Vagina (tissue), 2 donors: ENCODE results near the gene DCC.

Experiments
- POLR2A ChIP-seq, 2 donors: fragments of 450-650 bp; IDR thresholded peaks; one replicate each; pipeline ENCODE4 v1.6.1; 2017; ENCODE audit warnings: antibody characterized with exemption in 2 of 2, mild to moderate bottlenecking in 2 of 2, moderate library complexity in 2 of 2
- POLR2AphosphoS5 ChIP-seq, 2 donors: sonication (generic); formaldehyde crosslinking; IDR thresholded peaks; one replicate each; pipeline ENCODE4 v1.9.0; 2017; ENCODE audit warnings: antibody characterized with exemption in 2 of 2, mild to moderate bottlenecking in 2 of 2, low read depth in 1 of 2; ENCODE audit not compliant: insufficient read depth in 1 of 2
- TF ChIP-seq, protein P1 (sequence below), 3 experiments: fragments of 450-650 bp in 2 of 3; fragments of 200-600 bp in 1 of 3; sonication (generic) in 1 of 3; IDR thresholded peaks; one replicate each; pipeline ENCODE4 v1.5.1; 2017 to 2019; ENCODE audit warnings: antibody characterized with exemption in 3 of 3, mild to moderate bottlenecking in 2 of 3, moderate library complexity in 2 of 3

DNA sequence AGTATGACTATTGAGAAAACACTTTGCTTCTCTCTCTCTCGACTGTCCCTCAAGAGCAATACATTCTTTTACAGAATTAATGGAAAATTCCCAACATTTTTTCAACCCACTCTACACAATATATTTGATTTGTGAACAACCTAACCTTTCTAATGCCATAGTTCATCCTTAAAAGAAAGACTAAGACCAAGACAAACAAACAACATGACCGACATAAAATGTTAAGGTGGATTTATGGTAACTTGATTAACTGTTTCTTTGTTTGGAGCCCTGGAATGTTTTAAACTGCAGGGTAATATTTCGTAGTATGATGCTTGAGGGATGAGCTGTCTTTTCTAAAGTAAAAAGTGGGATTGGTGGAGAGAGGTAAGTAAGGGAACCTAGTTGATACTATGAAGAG is 1146.3 kb downstream of the DCC start:
- TF ChIP-seq, protein P1, sequence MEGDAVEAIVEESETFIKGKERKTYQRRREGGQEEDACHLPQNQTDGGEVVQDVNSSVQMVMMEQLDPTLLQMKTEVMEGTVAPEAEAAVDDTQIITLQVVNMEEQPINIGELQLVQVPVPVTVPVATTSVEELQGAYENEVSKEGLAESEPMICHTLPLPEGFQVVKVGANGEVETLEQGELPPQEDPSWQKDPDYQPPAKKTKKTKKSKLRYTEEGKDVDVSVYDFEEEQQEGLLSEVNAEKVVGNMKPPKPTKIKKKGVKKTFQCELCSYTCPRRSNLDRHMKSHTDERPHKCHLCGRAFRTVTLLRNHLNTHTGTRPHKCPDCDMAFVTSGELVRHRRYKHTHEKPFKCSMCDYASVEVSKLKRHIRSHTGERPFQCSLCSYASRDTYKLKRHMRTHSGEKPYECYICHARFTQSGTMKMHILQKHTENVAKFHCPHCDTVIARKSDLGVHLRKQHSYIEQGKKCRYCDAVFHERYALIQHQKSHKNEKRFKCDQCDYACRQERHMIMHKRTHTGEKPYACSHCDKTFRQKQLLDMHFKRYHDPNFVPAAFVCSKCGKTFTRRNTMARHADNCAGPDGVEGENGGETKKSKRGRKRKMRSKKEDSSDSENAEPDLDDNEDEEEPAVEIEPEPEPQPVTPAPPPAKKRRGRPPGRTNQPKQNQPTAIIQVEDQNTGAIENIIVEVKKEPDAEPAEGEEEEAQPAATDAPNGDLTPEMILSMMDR (IDR thresholded peaks at IDR 0.05) = no peak
- TF ChIP-seq POLR2A (IDR thresholded peaks at IDR 0.05) (no peak), POLR2AphosphoS5 (IDR thresholded peaks at IDR 0.05; ENCODE audit: insufficient read depth in 1 of 2, low read depth in 1 of 2) (no peak)
